ENCODE measurements around the gene ERN2.

Gene ERN2

GRCh38 chr16:23687034-23687808 is 25.8 kb downstream of the ERN2 start:
- DNase-seq (ENCODE audit: low spot score): no peak

DNA sequence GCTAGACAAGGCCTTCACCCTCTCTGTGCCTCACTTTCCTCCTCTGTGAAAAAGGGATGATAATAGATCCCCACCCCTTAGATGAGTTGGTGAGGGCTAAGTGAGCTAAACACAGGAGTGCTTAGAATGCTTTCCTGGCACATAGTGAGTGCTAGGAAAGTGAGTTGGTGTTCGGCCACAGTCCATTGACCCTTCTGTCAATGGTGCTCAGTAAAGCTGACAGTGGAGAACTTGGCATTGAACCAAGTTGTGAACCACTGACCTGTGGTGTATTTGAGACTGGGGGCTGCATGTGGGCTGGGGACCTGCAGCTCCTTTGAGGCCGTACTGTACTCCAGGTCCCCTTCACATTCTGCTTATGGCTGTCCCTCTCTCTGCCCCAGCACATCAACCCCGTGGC is 29.5 kb downstream of the ERN2 start:
- DNase-seq (ENCODE audit: low spot score): no peak

- no peak for DNase-seq (ENCODE audit: low spot score)
Measured at GRCh38 chr16:23682181-23682580, 30.8 kb downstream of the ERN2 start.

DNA sequence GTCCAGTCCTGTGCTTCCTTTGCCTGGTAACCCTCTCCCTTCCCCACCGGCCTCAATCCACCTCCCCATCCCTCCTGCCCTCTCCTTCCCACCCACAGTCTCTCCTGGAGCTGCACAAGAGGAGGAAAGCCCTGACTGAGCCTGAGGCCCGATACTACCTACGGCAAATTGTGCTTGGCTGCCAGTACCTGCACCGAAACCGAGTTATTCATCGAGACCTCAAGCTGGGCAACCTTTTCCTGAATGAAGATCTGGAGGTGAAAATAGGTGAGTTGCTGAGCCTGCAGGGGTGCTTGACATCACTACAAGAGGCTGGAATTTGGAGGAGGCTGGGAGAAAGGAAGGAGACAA is 33.1 kb downstream of the ERN2 start:
- no peak for DNase-seq (ENCODE audit: low spot score)

GRCh38 chr16:23679274-23679985 is 33.6 kb downstream of the ERN2 start:
- peak; percentile 31 for DNase-seq (ENCODE audit: low spot score)

DNA sequence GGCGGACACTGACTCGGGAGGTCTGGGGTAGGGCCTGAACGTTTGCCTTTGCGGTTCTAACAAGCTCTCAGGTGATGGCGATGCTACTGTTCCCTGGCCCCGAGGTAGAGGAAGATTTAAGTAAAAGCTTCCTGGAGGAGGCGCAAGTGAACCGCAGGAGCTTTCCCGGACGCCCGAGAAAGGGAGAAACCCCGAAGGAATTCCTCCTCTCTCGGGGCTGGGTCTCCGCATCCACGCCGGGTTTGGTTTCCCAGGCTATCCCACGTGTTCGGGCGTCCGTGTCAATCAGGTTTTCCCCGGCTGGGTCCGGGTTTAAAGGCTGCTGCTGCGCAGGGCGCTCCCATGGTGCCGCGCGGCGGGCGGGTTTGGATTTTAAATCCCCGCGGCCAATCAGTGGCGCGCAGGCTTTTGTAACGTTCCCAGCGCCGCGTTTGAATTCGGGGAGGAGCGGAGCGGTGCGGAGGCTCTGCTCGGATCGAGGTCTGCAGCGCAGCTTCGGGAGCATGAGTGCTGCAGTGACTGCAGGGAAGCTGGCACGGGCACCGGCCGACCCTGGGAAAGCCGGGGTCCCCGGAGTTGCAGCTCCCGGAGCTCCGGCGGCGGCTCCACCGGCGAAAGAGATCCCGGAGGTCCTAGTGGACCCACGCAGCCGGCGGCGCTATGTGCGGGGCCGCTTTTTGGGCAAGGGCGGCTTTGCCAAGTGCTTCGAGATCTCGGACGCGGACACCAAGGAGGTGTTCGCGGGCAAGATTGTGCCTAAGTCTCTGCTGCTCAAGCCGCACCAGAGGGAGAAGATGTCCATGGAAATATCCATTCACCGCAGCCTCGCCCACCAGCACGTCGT is 34.4 kb downstream of the ERN2 start, which contains the start of gene PLK1:
TSS of gene PLK1 (plus strand) at position 460 of the 844 bp plus-strand sequence. CDS start at position 504, 44 bp downstream.
- peak; percentile 85 for DNase-seq (ENCODE audit: low spot score)

DNA sequence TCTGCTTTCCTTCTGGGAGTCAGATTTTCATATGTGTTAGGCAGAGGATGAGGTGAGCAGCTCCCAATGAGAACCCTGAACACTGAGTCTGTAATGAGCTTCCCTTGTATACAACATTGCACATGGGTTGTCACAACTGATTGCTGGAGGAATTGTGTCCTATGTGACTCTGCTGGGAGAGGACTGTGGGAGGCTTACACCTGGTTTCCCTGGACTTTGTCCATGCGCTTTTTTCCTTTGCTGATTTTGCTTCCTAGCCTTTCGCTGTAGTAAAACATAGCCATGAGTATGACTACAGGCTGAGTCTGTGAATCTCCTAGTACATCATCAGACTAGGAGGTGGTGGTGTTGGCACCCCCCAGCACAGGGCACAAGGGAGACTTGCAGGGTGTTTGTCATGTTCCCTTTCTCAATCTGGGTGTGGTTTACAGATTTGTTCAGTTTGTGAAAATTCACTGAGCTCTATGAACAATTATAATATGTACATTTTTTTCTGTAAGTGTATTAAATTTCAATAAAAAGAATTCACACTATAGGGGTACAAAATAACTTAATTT is 36.0 kb downstream of the ERN2 start:
- DNase-seq (ENCODE audit: low spot score): no peak

DNA sequence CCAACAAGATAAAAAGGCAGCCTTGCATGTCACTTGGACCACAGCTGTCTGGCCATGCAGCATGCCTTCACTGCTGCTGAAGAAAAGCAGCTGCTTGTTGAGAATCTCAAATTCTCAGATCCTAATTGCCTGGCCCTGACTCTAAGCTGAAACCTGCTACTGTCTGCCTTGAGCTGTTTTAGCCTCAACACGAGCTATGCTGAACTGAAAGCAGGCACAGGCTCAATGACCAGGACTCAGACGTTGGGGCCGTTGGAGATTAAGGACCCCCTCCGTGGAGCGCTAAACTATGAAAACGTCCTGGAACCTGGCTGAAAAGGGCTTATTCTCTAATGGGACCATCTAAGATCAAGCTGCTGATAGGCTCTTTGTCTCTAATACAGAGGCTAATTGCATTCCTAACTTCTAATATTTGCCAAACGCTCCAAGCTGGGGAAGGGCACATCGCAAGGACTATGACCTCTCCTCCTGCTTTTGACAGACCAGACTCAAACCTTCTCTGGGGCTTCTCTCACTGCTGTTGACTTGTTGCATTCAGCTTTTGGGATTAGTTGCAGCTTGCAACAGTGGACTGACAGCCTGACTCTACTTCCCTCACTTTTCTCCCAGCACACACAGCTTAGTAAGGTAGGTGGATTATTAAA is 38.9 kb downstream of the ERN2 start:
- no peak for DNase-seq (ENCODE audit: low spot score)

DNA sequence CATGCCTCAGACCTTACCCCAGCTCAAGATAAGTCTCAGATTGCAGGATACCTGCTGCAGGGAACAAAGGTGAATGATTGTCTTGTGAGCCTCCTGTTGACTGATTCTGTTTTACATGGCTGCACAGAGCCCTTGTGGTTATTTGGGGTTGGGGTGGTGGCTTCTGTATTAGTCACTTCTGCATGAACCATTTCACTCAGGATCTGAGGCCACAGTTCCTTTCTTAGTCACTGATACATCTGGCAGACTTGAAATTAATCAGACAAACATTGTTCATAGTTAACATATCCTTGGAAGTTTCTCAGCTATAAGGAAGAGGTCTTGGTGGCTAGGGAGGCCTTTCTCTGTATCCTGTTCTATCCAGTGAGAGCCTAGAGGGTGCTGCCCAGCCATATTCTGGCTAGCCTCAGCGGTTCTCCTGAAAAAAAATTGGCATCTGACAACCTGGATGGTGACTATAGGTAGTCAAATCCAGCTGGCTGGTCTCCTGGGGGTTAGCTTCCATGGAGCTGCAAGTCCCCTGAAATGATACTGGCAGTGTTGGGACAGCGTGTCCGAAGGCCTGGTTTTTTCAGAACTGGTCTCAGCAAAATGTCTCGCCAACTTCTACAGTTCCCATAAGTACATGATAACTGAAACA is 42.8 kb downstream of the ERN2 start:
- DNase-seq (ENCODE audit: low spot score): no peak

- DNase-seq (ENCODE audit: low spot score): no peak
Measured at GRCh38 chr16:23668873-23669272, 44.1 kb downstream of the ERN2 start.

DNA sequence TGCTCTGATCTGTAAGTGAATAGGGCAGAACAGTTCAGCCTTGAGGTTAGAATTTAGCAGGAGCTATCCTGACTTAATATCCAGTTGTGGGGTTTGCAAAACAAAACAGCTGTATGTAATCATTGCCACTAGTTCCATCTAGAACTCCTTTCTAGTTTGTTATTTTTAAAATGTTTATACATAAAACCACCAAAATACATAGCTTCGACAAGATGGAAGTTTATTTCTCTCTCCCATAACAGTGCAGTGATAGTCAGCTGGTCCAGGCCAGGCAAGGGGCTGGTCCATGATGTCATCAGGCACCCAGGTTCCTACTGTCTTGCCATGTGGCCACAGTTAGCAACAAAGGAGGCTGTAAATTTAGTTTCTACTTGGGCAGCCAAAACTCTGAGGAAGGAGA is 44.8 kb downstream of the ERN2 start:
- DNase-seq (ENCODE audit: low spot score): no peak

- no peak for DNase-seq (ENCODE audit: low spot score)
Measured at GRCh38 chr16:23667355-23667659, 45.7 kb downstream of the ERN2 start.

DNA sequence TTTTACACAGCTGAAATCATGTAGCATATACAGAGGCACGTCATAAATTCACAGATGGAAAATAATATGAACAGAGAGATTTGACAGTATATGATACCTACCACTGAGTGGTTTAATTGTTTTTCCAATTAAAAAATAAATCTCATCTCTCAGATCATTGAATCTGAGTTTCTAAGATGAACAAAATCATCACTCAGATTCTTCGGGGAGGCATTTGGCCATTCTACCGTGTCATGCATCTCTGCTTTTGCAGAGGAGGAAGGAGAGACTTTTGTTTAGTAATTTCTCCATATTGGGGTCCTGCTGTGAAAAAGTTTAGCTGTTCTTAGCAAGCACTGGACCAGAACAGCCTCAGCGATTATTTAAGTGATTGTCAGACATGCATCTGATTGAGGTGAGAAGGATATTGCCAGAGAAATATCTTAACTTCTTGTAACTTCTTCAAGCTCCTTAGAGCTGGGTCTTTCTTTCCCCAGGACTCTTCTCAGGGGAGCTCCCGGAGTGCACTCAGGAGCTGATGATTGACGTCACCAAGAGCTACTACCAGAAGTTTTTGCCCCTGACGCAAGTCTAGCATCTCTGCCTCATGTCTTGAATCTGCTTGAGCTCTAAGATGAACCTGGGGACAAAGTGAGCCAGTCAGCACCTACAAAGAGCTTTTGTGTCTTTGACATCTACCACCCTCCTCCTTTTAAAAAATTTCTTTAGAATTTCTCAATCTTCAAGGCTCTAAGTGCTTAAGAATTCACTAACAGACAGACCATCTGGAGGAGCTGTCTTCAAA is 46.3 kb downstream of the ERN2 start:
- no peak for DNase-seq (ENCODE audit: low spot score)

- DNase-seq (ENCODE audit: low spot score): no peak
Measured at GRCh38 chr16:23663918-23664317, 49.1 kb downstream of the ERN2 start.

DNA sequence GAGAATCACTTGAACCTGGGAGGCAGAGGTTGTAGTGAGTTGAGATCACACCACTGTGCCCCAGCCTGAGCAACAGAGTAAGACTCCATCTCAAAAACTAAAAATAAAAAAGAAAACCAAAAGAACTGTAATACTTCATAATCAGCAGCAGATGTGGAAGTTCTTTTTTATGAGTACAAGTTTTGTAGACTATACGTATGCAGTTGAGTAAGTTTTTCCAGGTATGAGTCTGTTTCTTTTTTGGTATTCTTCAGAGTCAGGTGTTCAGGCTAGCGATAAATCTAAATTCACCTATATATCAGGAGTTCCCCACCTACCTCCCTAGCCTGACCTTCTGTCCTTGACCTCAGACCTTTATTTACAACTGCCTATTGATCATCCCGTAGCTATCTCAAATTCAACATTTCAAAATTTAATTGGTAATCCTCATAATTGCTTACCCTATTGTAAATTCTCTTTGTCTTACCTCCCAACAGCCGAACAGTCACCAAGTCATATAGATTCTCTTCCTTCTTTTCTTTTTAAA is 61.0 kb downstream of the ERN2 start:
- DNase-seq (ENCODE audit: low spot score): no peak

- no peak for DNase-seq (ENCODE audit: low spot score)
Measured at GRCh38 chr16:23650674-23651416, 62.2 kb downstream of the ERN2 start.

DNA sequence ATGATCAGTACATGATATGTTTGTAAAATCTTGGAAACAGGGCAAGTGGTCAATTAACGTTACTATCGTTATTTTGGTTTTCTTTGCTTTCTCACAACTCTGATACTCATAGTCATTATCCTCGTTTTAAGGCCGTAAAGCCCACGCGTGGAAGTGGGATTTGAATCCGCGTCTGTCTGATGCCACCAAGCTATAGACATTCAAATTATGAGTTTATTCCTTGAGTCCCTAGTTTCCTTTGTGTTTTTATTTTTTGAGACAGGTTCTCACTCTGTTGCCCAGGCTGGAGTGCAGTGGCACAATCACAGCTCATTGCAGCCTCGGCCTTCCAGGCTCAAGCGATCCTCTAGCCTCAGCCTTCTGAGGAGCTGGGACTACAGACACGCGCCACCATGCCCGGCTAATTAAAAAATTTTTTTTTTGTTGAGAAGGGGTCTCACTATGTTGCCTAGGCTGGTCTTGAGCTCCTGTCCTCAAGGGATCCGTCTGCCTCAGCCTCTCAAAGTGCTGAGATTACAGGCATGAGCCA is 70.7 kb downstream of the ERN2 start:
- DNase-seq (ENCODE audit: low spot score): no peak

DNA sequence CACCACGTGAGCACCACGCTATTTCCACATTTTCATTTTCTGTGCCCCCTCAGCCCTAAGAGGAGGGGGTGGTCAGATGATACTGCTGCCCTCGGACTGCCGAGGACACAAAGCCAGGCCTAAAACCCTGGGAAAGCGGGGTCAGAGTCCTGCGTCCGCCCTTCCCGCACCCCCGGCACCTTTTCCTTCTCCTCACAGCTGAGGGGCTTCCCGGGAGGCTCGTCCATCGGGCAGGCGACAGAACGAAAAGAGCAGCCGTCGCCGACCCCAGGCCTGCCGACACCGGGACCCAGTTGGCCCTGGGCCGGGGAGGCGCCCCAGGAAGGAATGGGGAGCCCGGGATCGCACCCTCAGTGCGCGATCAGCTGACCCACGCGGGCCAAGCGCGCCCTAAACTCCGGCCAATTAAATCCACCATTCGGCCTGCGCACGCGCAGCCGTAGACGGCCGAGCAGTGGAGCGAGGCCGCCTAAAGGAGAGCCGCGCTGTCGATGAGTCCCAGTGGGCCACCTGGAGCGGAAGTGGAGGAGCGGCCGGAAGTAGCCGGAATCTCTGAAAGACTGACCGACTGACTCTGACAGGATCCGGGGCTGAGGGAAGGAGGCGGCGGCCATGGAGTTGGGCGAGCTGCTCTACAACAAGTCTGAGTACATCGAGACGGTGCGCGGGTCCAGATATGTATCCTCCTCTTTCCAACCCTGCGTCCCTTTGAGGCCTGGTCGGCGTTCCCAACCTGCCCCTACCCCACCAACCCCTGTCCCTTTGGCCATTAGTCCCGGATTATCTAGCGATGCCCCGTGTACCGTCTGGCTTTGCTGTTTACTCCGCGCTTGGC is 71.9 kb downstream of the ERN2 start, which contains the start of the genes DCTN5 and PALB2:
TSS of gene DCTN5 (plus strand) at position 536 of the 835 bp plus-strand sequence. CDS start at position 613, 77 bp downstream.
TSS of gene PALB2 (minus strand) at position 380 of the 835 bp plus-strand sequence. CDS start at position 227, 153 bp downstream.
- peak; percentile 96 for DNase-seq (ENCODE audit: low spot score)
